ENCODE results near the gene PPM1K.
A peak's percentile ranks its signal among the peaks of the same experiment; 100 is the strongest.

PPM1K gene

GRCh38 chr4:88276952-88277710 lies 7.2 kb downstream of the PPM1K start:
- DNase-seq (ENCODE audit: low read depth), result no peak

- no peak for DNase-seq (ENCODE audit: low read depth)
These were observed 8.3 kb downstream of the PPM1K start for GRCh38 chr4:88275949-88276515.

GRCh38 chr4:88275516-88275915 lies 8.8 kb downstream of the PPM1K start:
- DNase-seq (ENCODE audit: low read depth), result no peak

GRCh38 chr4:88268913-88269312 lies 15.4 kb downstream of the PPM1K start:
- DNase-seq (ENCODE audit: low read depth), result no peak

GRCh38 chr4:88264336-88264735 lies 20.0 kb downstream of the PPM1K start:
- no peak for DNase-seq (ENCODE audit: low read depth)

- DNase-seq (ENCODE audit: low read depth), result no peak
These were observed 26.6 kb downstream of the PPM1K start for GRCh38 chr4:88257726-88258125.

- no peak for DNase-seq (ENCODE audit: low read depth)
These were observed 29.2 kb downstream of the PPM1K start for GRCh38 chr4:88255111-88255510.

- no peak for DNase-seq (ENCODE audit: low read depth)
These were observed 32.4 kb downstream of the PPM1K start for GRCh38 chr4:88251924-88252323.

- DNase-seq (ENCODE audit: low read depth), result no peak
These were observed 37.2 kb downstream of the PPM1K start for GRCh38 chr4:88247148-88247547.

- DNase-seq (ENCODE audit: low read depth), result no peak
These were observed 37.8 kb downstream of the PPM1K start for GRCh38 chr4:88246600-88246999.

- no peak for DNase-seq (ENCODE audit: low read depth)
These were observed 39.4 kb downstream of the PPM1K start for GRCh38 chr4:88244816-88245579.

GRCh38 chr4:88244056-88244455 lies 40.3 kb downstream of the PPM1K start:
- DNase-seq (ENCODE audit: low read depth), result no peak

GRCh38 chr4:88242144-88242543 lies 42.2 kb downstream of the PPM1K start:
- DNase-seq (ENCODE audit: low read depth), result no peak

GRCh38 chr4:88240297-88240714 lies 44.1 kb downstream of the PPM1K start:
- DNase-seq (ENCODE audit: low read depth), result no peak

- no peak for DNase-seq (ENCODE audit: low read depth)
These were observed 53.2 kb downstream of the PPM1K start for GRCh38 chr4:88230969-88231771.

- DNase-seq (ENCODE audit: low read depth), result no peak
These were observed 53.9 kb downstream of the PPM1K start for GRCh38 chr4:88230461-88230891.

- DNase-seq (ENCODE audit: low read depth), result no peak
These were observed 56.6 kb downstream of the PPM1K start for GRCh38 chr4:88227734-88228133.

GRCh38 chr4:88226143-88226542 lies 58.2 kb downstream of the PPM1K start:
- DNase-seq (ENCODE audit: low read depth), result no peak

GRCh38 chr4:88225232-88226105 lies 58.9 kb downstream of the PPM1K start:
- DNase-seq (ENCODE audit: low read depth), result no peak

GRCh38 chr4:88223516-88223915 lies 60.8 kb downstream of the PPM1K start:
- DNase-seq (ENCODE audit: low read depth), result no peak

- DNase-seq (ENCODE audit: low read depth), result peak; percentile 37
These were observed 65.3 kb downstream of the PPM1K start for GRCh38 chr4:88219099-88219498.
